Stimulated activated memory B cell treated with anti-CD40 and anti-IgM and Interleukin-4, amounts not matched to agents 10 μg/mL and 1 μg/mL and 100 μg/mL, for 72 hours (primary cell): Measurements from ENCODE around the gene PRSS1.
"Not testable (repeated sequence)": the region's sequence is repeated elsewhere in the genome, so short reads cannot be mapped to it uniquely, and the experiment has no call there.

ENCODE experiments used
- ATAC-seq: fragments of 150-1000 bp; cut with Tn5 transposase; 2 replicates; pipeline ENCODE4 v1.10.0; 2021
- H3K27ac Mint-ChIP-seq: one replicate; pipeline ENCODE4 v1.8.0; 2022; ENCODE audit warnings: mild to moderate bottlenecking, mixed read lengths
- H3K27me3 Mint-ChIP-seq: one replicate; pipeline ENCODE4 v1.8.0; 2022; ENCODE audit warnings: mixed read lengths
- H3K36me3 Mint-ChIP-seq: one replicate; pipeline ENCODE4 v1.8.0; 2022; ENCODE audit warnings: mixed read lengths
- H3K4me1 Mint-ChIP-seq: one replicate; pipeline ENCODE4 v1.8.0; 2022; ENCODE audit warnings: mixed read lengths
- H3K4me3 Mint-ChIP-seq: one replicate; pipeline ENCODE4 v1.8.0; 2022; ENCODE audit warnings: mild to moderate bottlenecking, moderate library complexity, mixed read lengths
- H3K9me3 Mint-ChIP-seq: one replicate; pipeline ENCODE4 v1.8.0; 2022; ENCODE audit warnings: mixed read lengths

Gene PRSS1

DNA sequence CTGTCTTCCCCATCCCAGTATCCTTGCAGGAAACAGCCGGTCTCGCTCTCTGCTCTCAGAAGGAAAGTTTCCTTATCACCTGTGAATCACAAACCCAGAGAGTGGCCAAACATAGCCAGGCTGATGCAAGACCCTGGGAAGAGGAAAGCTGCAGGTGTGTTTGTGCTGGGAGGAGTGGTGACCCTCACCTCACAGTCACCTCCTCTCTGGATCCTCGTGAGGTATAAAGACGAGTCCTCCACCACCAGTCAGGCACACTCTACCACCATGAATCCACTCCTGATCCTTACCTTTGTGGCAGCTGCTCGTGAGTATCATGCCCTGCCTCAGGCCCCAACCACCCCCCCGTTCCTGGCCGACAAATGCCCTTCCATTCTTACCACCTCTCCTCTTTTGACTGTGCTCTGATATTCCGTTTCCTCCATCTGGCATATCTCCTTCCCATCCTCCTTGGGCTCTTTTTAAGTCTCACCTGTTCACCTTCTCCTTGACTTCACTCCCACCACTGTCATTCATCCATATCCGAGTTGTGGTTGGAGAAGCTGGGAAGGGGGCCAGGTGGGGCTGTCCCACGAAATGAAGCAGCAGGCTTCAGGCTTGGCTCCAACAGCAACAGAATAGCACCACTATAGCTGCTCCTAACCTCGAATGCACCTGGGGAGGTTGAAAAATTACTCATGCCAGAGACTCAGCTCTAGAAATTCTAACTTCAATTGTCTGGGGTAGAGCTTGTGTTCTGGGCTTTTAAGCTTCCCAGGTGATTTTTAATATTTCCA, at the start of gene PRSS1:
PRSS1 (plus strand) TSS at position 255 of the 776 bp plus-strand sequence; CDS start at position 268, 13 bp downstream.
- Mint-ChIP-seq H3K27me3 (peaks cover 10% of the 10 kb centered on the region), H3K4me1 (no peaks in the 10 kb centered on the region), H3K27ac (no peak within 1 kb of the TSS), H3K4me3 (no peak within 1 kb of the TSS), H3K9me3 (no peaks in the 10 kb centered on the region), H3K36me3 (no peaks in the 10 kb centered on the region)
- no peak for ATAC-seq

GRCh38 chr7:142700935-142701334, 48.3 kb upstream of the PRSS1 start:
- not testable (repeated sequence) for ATAC-seq, H3K4me3 Mint-ChIP-seq, H3K9me3 Mint-ChIP-seq, H3K36me3 Mint-ChIP-seq, H3K27ac Mint-ChIP-seq, H3K4me1 Mint-ChIP-seq, H3K27me3 Mint-ChIP-seq

- H3K4me1 Mint-ChIP-seq = no peaks in the 10 kb centered on the region
- H3K27ac Mint-ChIP-seq = no peak overlapping the region
- no peaks in the 10 kb centered on the region for H3K27me3 Mint-ChIP-seq
- ATAC-seq = no peak
- no peaks in the 10 kb centered on the region for H3K36me3 Mint-ChIP-seq
- no peak overlapping the region for H3K4me3 Mint-ChIP-seq
- H3K9me3 Mint-ChIP-seq = no peaks in the 10 kb centered on the region
Observed at GRCh38 chr7:142703655-142704305, 45.5 kb upstream of the PRSS1 start.

DNA sequence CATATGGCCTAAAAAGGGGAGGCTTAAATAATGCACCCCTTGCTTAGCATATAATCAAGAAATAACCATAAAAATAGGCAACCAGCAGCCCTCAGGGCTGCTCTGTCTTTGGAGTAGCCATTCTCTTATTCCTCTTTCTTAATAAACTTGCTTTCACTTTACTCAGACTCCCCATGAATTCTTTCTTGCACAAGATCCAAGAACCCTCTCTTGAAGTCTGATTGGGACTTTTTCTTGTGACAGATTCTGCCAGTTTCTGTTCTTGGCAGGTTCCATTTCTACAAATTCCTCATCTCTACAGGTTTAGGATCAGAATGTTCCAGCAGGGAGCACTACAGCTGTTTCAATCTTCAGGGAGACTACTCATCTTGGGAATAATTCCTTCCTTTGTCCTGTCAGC, 40.5 kb upstream of the PRSS1 start:
- not testable (repeated sequence) for H3K4me3 Mint-ChIP-seq, H3K36me3 Mint-ChIP-seq, H3K27me3 Mint-ChIP-seq, ATAC-seq, H3K9me3 Mint-ChIP-seq, H3K27ac Mint-ChIP-seq
- H3K4me1 Mint-ChIP-seq = peaks cover 17% of the 10 kb centered on the region

DNA sequence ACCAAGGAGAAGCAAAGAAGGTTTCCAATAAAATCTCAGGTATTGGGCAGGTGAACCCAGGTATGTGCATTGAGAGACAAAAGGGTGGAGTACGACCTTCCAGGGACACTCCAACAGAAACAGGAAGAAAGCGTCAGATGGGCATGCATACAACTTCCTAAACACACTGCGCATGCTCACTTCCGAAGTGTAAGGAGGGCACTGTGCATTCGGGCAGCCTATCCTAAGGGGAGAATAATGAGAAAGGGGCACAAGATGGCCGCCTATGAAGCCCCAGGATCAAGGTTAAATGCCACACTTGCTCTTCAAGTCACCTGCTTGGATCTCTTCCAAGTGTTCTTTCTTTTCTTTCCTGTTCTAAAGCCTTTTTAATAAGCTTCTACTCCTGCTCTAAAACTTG, 39.4 kb upstream of the PRSS1 start:
- Mint-ChIP-seq H3K27ac (no peak overlapping the region), H3K36me3 (no peaks in the 10 kb centered on the region), H3K27me3 (no peaks in the 10 kb centered on the region), H3K4me1 (peaks cover 28% of the 10 kb centered on the region), H3K4me3 (no peak overlapping the region), H3K9me3 (no peaks in the 10 kb centered on the region)
- ATAC-seq = no peak

DNA sequence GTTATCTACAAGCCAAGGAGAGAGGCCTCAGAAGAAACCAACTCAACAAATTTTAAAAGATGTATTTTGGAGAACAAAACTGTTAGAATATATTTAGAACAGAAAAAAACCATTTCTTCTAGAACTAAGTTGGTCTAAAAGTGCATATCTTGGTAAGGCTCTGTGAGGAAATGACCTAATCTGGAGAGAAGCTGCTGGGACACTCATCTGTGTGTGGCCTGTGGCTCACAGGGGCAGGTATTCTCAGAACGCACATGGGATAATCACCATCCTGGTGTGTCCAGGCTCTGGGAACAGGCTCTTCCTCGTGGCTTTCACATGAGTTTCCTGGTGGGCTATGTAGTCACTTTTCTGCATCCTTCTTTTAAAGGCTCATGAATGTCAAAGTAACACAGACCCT, 38.1 kb upstream of the PRSS1 start:
- Mint-ChIP-seq H3K36me3 (no peaks in the 10 kb centered on the region), H3K27me3 (no peaks in the 10 kb centered on the region), H3K4me3 (no peak overlapping the region), H3K9me3 (no peaks in the 10 kb centered on the region), H3K4me1 (peaks cover 28% of the 10 kb centered on the region), H3K27ac (peak overlapping the region; percentile 35)
- no peak for ATAC-seq

DNA sequence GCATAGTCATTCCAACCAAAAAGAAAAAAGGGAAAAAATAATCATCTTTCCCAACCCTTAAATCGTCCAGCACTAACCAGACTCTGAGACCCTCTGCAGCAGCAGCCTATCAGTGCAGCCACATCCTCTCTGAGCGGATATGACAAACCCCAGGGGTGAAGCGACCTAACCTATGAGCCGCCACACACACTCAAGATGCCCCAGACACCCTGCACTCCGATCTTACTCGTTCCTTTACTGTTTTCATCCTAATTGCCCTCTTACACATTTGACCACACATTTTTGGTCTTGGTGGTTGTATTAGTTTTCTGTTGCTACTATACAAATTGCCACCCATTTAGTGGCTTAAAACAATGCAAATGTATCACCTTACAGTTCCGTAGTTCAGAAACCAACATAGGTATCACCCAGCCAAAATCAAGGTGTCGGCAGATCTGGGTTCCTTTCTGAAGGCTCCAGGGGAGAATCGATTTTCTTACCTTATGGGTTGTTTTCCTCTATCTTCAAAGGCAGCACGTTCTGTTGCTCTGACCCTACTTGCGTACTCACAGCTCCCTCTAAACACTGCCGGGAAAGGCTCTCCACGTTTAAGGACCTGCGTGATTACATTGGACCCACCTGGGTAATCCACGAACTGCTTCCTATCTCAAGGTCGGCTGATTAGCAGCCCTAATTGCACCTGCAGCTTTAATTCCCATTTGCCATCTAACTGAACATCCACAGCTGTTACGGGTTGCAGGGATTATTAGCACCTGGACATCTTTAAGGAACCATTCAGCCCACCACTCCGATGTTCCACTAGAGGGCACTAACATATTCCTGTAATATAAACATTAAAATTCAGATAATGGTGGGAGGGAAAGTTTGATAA, 37.3 kb upstream of the PRSS1 start:
- Mint-ChIP-seq H3K4me1 (peaks cover 28% of the 10 kb centered on the region), H3K9me3 (no peaks in the 10 kb centered on the region), H3K27me3 (no peaks in the 10 kb centered on the region), H3K36me3 (no peaks in the 10 kb centered on the region), H3K27ac (no peak overlapping the region), H3K4me3 (peak overlapping the region; percentile 45)
- ATAC-seq = no peak

DNA sequence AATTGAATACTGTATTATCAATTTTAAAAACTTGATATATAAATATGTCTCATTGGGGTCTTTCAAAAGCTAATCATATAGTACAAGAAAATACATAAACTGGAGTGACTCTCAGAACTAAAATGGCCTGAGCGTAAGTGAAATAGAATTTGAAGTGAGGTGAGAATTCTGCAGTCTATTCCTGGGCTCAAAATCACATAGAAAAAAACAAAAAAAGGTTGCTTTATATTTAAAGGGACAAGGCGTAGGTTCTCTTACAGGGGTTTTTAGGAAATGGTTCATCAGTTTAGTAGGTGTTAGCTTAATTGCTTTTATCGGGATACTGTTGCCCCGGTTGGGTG, 36.7 kb upstream of the PRSS1 start:
- Mint-ChIP-seq H3K36me3 (no peaks in the 10 kb centered on the region), H3K4me3 (no peak overlapping the region), H3K4me1 (peaks cover 30% of the 10 kb centered on the region), H3K27me3 (no peaks in the 10 kb centered on the region), H3K27ac (no peak overlapping the region), H3K9me3 (no peaks in the 10 kb centered on the region)
- ATAC-seq = no peak

- Mint-ChIP-seq H3K27me3 (no peaks in the 10 kb centered on the region), H3K9me3 (no peaks in the 10 kb centered on the region), H3K36me3 (no peaks in the 10 kb centered on the region), H3K4me1 (peaks cover 37% of the 10 kb centered on the region), H3K4me3 (no peak overlapping the region), H3K27ac (peak overlapping the region; percentile 65)
- ATAC-seq = peak; percentile 67
Observed at GRCh38 chr7:142714375-142714774, 34.9 kb upstream of the PRSS1 start.

DNA sequence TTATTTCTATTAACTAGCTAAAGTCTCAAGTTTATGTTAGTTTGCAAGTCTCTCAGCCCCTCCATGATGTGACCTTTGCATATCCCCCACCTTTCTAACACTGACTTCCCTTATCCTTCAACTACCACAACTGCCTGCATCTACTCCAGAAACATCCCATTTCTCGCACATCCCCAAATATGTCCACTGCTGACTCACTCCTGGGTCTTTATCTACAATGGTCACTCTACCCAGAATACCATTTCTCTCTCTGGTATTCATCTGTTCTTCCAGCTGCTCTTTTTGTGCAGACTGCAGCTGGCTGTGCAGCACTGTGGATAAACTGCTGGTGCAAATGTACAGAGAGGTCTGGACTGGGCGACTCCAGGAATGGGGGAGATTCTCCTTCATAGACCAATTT, 32.7 kb upstream of the PRSS1 start:
- Mint-ChIP-seq H3K4me1 (peaks cover 43% of the 10 kb centered on the region), H3K27me3 (peaks cover 6% of the 10 kb centered on the region), H3K27ac (no peak overlapping the region), H3K4me3 (no peak overlapping the region), H3K36me3 (no peaks in the 10 kb centered on the region), H3K9me3 (no peaks in the 10 kb centered on the region)
- no peak for ATAC-seq

- Mint-ChIP-seq H3K4me1 (peaks cover 43% of the 10 kb centered on the region), H3K27me3 (peaks cover 6% of the 10 kb centered on the region), H3K27ac (no peak overlapping the region), H3K9me3 (no peaks in the 10 kb centered on the region), H3K4me3 (no peak overlapping the region), H3K36me3 (no peaks in the 10 kb centered on the region)
- ATAC-seq = no peak
Observed at GRCh38 chr7:142717453-142717852, 31.8 kb upstream of the PRSS1 start.

- no peaks in the 10 kb centered on the region for H3K36me3 Mint-ChIP-seq
- no peak overlapping the region for H3K4me3 Mint-ChIP-seq
- H3K9me3 Mint-ChIP-seq = no peaks in the 10 kb centered on the region
- no peak overlapping the region for H3K27ac Mint-ChIP-seq
- no peak for ATAC-seq
- peaks cover 43% of the 10 kb centered on the region for H3K4me1 Mint-ChIP-seq
- H3K27me3 Mint-ChIP-seq = peaks cover 13% of the 10 kb centered on the region
Observed at GRCh38 chr7:142718313-142718712, 31.0 kb upstream of the PRSS1 start.

- peak overlapping the region; percentile 30 for H3K27ac Mint-ChIP-seq
- peaks cover 30% of the 10 kb centered on the region for H3K4me1 Mint-ChIP-seq
- H3K4me3 Mint-ChIP-seq = no peak overlapping the region
- no peaks in the 10 kb centered on the region for H3K9me3 Mint-ChIP-seq
- ATAC-seq = no peak
- H3K27me3 Mint-ChIP-seq = peaks cover 17% of the 10 kb centered on the region
- H3K36me3 Mint-ChIP-seq = no peaks in the 10 kb centered on the region
Observed at GRCh38 chr7:142720172-142720773, 29.0 kb upstream of the PRSS1 start.

DNA sequence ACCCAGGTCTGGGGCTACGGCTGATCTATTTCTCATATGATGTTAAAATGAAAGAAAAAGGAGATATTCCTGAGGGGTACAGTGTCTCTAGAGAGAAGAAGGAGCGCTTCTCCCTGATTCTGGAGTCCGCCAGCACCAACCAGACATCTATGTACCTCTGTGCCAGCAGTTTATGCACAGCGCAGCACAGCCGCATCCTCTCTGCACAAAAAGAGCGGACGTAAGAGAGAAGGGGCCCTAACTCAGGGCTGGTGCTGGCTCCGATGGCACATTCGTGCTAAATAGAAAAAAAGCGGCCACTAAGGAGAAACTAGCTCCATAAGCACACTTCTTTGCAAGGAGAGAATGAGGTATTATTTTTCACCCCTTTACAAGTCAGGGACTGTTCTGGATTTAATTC, 28.3 kb upstream of the PRSS1 start:
- peak overlapping the region; percentile 30 for H3K27ac Mint-ChIP-seq
- H3K9me3 Mint-ChIP-seq = no peaks in the 10 kb centered on the region
- no peak overlapping the region for H3K4me3 Mint-ChIP-seq
- H3K27me3 Mint-ChIP-seq = peaks cover 17% of the 10 kb centered on the region
- peaks cover 30% of the 10 kb centered on the region for H3K4me1 Mint-ChIP-seq
- no peaks in the 10 kb centered on the region for H3K36me3 Mint-ChIP-seq
- ATAC-seq = no peak

DNA sequence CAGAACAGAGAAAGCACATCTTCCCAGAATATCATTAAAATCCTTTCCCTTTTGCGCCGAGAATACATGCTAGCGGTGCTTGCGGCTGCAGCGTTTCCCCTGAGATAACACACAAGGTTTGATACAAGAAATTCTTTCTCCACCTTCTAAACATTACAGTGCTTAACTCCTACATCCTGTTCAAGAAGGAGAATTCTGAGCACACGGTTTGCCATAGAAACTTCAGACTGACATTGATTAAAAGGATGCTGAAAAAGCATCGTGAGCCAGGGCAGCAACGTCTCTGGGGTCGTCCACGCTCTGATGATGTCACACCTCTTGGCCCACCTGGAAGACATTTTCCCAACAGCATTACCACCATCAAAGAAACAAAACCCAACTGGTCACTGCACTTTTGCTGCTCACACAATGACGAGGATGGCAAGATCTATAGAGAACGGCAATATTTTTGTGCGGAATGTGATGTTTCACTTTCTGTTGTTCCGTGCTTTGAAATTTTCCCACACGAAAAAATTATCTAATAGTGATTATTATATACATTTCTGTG, 27.0 kb upstream of the PRSS1 start:
- no peak for ATAC-seq
- Mint-ChIP-seq H3K4me1 (peaks cover 30% of the 10 kb centered on the region), H3K27me3 (peaks cover 17% of the 10 kb centered on the region), H3K4me3 (peak overlapping the region; percentile 76), H3K36me3 (no peaks in the 10 kb centered on the region), H3K27ac (peak overlapping the region; percentile 38), H3K9me3 (no peaks in the 10 kb centered on the region)
